ENCODE data around the gene SENP1.

DNA sequence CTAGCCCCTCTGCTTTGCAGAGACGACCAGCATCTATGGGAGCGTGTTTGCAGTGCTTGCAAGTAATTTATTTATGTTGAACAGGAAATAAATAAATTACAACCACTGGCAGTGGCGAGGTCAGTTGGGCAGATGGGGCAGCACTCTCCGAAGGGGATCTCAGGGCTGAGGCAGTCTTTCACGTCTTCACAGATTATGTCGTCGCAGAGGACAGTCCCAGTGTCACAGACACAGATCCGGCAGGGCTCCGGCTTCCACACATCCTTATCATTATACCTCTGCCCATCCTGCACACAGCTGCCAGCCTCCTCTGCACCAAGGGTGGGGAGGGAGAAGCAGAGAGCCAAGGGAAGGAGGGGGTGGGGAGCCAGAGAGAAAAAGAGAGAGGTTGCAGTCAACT lies 106.1 kb downstream of the SENP1 start:
- TF ChIP-seq POLR2A (IDR thresholded peaks at IDR 0.05) (no peak), POLR2AphosphoS5 (IDR thresholded peaks at IDR 0.05) (no peak), CTCF (IDR thresholded peaks at IDR 0.05) (no peak)

Data from sigmoid colon (tissue), 4 donors.